Measurements from ENCODE around the gene POMT1. TPM values are rescaled to one million over a fixed set of nuclear protein-coding genes. Genes with fewer than 3 reads are reported as not detected.
A peak's percentile ranks its signal among the peaks of the same experiment; 100 is the strongest.

Gene POMT1
- total RNA-seq, 1 donor from 2014 or later: 29.3 TPM

GRCh38 chr9:131500939-131501541, 1.7 kb upstream of the POMT1 start:
- H3K27me3 ChIP-seq (ENCODE audit: control insufficient read depth, insufficient read depth, low read length): no peaks in the 10 kb centered on the region
- H3K36me3 ChIP-seq (ENCODE audit: control insufficient read depth, insufficient read depth, low read length): peaks cover 2% of the 10 kb centered on the region
- no peak for TF ChIP-seq CTCF (IDR thresholded peaks at IDR 0.05; ENCODE audit: insufficient read depth, low read length, poor library complexity, severe bottlenecking)
- H3K4me3 ChIP-seq (ENCODE audit: low read depth, low read length): no peak overlapping the region
- DNase-seq (ENCODE audit: low read depth): peak; percentile 77

- Histone ChIP-seq H3K27me3 (ENCODE audit: control insufficient read depth, insufficient read depth, low read length) (no peaks in the 10 kb centered on the region), H3K36me3 (ENCODE audit: control insufficient read depth, insufficient read depth, low read length) (no peaks in the 10 kb centered on the region), H3K4me3 (ENCODE audit: low read depth, low read length) (peak overlapping the region; percentile 85)
- TF ChIP-seq CTCF (IDR thresholded peaks at IDR 0.05; ENCODE audit: insufficient read depth, low read length, poor library complexity, severe bottlenecking): no peak
- peak; percentile 10 for DNase-seq (ENCODE audit: low read depth)
Measured at GRCh38 chr9:131503626-131504465, 1.1 kb downstream of the POMT1 start.

DNA sequence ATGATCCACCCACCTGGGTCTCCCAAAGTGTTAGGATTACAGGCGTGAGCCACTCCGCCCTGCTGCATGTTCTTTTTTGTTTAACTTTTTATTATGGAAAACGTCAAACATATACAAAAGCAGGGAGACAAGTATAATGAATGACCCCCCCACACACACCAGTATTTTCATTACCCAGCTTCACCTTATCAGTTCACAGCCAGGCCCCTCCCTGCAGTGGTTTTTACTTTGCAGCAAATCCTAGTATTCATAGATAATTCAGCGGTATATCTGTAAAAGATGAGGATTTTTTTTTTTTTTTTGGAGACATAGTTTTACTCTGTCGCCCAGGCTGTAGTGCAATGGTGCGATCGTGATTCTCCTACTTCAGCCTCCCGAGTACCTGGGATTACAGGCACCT, 2.3 kb downstream of the POMT1 start:
- Histone ChIP-seq H3K36me3 (ENCODE audit: control insufficient read depth, insufficient read depth, low read length) (peaks cover 1% of the 10 kb centered on the region), H3K4me3 (ENCODE audit: low read depth, low read length) (no peak overlapping the region), H3K27me3 (ENCODE audit: control insufficient read depth, insufficient read depth, low read length) (no peaks in the 10 kb centered on the region)
- DNase-seq (ENCODE audit: low read depth): no peak
- TF ChIP-seq CTCF (IDR thresholded peaks at IDR 0.05; ENCODE audit: insufficient read depth, low read length, poor library complexity, severe bottlenecking): no peak

GRCh38 chr9:131511416-131511815, 8.7 kb downstream of the POMT1 start:
- Histone ChIP-seq H3K4me3 (ENCODE audit: low read depth, low read length) (no peak overlapping the region), H3K27me3 (ENCODE audit: control insufficient read depth, insufficient read depth, low read length) (no peaks in the 10 kb centered on the region), H3K36me3 (ENCODE audit: control insufficient read depth, insufficient read depth, low read length) (peaks cover 2% of the 10 kb centered on the region)
- TF ChIP-seq CTCF (IDR thresholded peaks at IDR 0.05; ENCODE audit: insufficient read depth, low read length, poor library complexity, severe bottlenecking): no peak
- DNase-seq (ENCODE audit: low read depth): no peak

DNA sequence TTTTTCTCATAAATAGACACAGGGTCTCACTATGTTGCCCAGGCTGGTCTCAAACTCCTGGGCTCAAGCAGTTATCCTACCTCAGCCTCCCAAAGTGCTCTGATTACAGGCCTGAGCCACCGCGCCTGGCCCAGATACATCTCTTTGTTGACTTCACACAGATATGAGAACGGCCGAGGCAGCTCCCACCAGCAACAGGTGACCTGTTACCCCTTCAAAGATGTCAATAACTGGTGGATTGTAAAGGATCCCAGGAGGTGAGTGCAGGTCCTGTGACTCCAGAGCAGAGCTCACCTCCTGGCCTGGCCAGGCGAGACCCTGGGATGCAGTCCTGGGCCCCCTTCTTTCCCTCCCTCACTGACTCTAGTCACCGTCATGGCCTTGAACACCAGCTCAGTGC, 9.2 kb downstream of the POMT1 start:
- peaks cover 2% of the 10 kb centered on the region for H3K36me3 ChIP-seq (ENCODE audit: control insufficient read depth, insufficient read depth, low read length)
- H3K27me3 ChIP-seq (ENCODE audit: control insufficient read depth, insufficient read depth, low read length): no peaks in the 10 kb centered on the region
- no peak overlapping the region for H3K4me3 ChIP-seq (ENCODE audit: low read depth, low read length)
- DNase-seq (ENCODE audit: low read depth): no peak
- no peak for TF ChIP-seq CTCF (IDR thresholded peaks at IDR 0.05; ENCODE audit: insufficient read depth, low read length, poor library complexity, severe bottlenecking)
